ENCODE data around the gene ANKS4B.

DNA sequence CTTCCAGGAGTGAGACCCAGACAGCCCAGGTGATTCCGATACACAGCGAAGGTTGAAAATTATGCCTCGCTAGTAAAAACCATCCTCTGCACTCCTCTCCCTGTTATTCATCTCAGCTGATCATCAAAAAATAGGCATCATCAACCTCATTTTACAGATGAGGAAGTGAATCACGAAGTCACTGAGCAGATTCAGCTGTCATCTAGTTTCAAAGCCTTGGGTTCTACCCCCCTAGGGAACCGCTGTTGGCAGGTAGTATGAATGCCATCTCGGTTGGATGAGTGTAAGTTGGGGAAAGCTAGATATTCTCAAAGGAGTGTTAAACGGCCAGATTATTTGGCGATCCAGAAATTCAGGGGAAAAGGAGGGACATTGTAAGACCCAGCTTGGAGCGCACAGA, 42.6 kb downstream of the ANKS4B start:
- TF ChIP-seq, protein P1, sequence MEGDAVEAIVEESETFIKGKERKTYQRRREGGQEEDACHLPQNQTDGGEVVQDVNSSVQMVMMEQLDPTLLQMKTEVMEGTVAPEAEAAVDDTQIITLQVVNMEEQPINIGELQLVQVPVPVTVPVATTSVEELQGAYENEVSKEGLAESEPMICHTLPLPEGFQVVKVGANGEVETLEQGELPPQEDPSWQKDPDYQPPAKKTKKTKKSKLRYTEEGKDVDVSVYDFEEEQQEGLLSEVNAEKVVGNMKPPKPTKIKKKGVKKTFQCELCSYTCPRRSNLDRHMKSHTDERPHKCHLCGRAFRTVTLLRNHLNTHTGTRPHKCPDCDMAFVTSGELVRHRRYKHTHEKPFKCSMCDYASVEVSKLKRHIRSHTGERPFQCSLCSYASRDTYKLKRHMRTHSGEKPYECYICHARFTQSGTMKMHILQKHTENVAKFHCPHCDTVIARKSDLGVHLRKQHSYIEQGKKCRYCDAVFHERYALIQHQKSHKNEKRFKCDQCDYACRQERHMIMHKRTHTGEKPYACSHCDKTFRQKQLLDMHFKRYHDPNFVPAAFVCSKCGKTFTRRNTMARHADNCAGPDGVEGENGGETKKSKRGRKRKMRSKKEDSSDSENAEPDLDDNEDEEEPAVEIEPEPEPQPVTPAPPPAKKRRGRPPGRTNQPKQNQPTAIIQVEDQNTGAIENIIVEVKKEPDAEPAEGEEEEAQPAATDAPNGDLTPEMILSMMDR (conservative IDR thresholded peaks at IDR 0.05 in 1 of 2, IDR thresholded peaks at IDR 0.05 in 1 of 2; ENCODE audit: extremely low read depth in 1 of 2, insufficient read depth in 1 of 2, low read depth in 1 of 2, low read length in 2 of 2), result no peak
- no peak for TF ChIP-seq EZH2 (IDR thresholded peaks at IDR 0.05; ENCODE audit: borderline replicate concordance, low read length)
